Activated T-helper 9 cell treated with anti-CD3 and anti-CD28 coated beads, Interleukin-2, amount 50 U/mL, for 16 hours (primary cell): Measurements from ENCODE around the gene GOLGA8T.
"Not testable (repeated sequence)": the region's sequence is repeated elsewhere in the genome, so short reads cannot be mapped to it uniquely, and the experiment has no call there.

Source experiments
- DNase-seq: peaks from one replicate; pipeline ENCODE4 v3.0.0-alpha.2; 2020; ENCODE audit warnings: low read depth

The GOLGA8T gene

GRCh38 chr15:30191639-30192038 lies 56.8 kb downstream of the GOLGA8T start:
- DNase-seq, result not testable (repeated sequence)

DNA sequence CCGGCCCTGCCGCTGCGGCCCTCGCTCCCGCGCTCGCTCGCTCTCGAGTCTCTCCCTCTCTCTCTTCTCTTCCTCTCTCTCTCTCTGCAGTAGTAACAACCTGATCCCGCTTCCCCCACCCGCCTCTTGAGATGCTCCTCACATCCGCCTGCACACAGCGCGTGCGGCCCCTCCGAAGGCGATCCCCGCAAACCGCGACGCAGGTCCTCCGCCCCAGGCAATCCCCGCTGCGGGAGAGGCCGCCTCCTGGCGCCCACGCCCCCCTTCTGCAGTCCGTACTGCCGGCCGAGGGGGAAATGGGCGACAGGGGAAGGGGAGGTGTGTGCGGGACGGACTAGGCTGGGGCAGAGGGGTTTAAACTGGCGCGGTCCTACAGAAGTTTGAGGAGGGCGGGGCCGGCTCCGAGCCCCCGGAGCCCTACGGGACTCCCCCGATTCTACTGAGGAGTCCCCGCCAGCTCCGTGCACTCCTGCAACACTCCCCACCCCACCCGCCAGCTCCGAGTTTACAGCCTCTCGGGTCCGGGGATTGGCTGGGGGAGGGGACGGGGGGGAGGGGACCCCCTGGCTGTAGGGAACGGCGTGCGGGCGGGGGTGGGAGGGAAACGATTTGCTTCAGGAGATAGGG lies 57.4 kb downstream of the GOLGA8T start:
- DNase-seq, result not testable (repeated sequence)

DNA sequence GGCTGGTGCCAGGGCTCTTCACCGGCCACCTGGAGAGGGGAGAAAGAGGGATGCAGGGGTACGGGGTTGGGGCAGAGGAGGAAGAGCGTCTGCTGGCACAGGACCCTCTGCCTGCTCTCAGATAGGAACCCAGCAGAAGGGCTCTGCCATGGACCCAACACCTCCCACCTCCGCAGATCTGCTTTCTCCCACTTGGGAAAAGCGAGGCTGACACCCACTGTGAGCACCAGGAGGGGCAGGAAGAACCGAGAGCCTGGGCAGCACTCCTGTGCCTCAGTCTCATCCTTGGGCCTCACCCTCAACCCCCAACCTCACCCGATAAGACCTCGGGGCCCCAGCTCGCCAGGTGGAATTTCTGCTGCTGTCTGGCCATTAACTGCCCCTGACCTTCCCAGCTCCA lies 58.0 kb downstream of the GOLGA8T start:
- DNase-seq, result not testable (repeated sequence)
